Raji (cell line): ENCODE data around the gene NFASC.

ENCODE experiments used
- POLR2A ChIP-seq: IDR thresholded peaks from 2 replicates; pipeline ENCODE4 v1.6.1; 2011; ENCODE audit warnings: low read depth, low read length, control low read depth; ENCODE audit not compliant: insufficient read depth

The NFASC gene

DNA sequence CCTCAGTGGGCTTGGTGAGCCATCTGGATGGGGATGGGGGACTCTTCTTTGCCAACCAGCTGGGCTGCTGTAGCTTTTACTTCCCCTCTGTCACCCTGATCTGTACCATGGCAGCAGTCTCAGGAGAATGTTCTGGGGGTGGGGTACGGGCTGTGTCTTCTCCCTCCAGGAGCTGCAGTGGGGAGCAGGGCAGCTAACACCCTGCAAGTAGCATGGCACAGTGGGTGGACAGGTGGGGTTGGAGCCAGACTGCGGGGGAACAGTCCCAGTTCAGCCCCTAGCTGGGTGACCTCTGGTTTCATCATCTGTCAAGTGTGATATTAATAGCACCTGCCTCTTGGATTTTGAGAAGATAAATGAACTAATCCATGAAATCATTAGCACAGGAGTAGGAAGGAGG is 3.1 kb downstream of the NFASC start:
- no peak for TF ChIP-seq POLR2A

DNA sequence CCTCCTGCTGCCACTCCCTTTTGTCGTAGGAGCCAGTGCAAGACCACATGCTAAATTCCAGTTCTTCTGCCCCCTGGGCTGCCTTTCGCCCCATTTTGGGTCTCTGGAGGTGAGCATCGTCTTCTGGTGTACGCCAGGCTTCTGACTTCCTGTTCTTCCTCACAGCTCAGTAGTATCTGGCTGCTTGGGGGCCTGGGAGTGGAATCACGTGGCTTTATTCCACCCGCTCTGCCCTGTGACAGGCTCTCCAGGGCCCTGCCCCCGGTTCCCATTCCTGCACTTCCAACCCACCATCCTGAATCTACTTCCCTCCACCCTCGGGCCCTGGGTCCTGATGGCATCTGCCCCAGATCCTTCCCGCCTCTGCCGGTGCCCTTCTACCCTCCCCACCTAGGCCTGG is 3.6 kb downstream of the NFASC start:
- TF ChIP-seq POLR2A, result no peak

DNA sequence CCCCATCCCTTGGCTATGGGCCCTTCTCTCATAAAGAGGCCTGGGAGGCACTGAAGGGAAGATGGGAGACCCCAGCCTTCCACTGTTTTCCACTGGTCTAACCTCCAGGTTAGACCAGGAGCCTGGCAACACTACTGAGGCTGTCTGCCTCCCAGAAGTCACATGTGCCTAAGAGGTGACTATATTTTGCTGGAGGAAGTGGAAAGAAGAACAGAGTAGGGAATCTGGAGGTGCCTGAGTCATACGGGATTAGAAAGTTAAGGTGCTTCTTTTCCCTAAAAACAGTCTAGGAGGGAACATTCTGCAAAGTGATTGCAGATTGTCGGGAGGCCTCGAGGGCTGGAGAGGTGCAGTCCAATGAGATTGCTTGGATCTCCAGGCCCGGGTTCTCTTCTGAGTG is 4.6 kb downstream of the NFASC start:
- no peak for TF ChIP-seq POLR2A

DNA sequence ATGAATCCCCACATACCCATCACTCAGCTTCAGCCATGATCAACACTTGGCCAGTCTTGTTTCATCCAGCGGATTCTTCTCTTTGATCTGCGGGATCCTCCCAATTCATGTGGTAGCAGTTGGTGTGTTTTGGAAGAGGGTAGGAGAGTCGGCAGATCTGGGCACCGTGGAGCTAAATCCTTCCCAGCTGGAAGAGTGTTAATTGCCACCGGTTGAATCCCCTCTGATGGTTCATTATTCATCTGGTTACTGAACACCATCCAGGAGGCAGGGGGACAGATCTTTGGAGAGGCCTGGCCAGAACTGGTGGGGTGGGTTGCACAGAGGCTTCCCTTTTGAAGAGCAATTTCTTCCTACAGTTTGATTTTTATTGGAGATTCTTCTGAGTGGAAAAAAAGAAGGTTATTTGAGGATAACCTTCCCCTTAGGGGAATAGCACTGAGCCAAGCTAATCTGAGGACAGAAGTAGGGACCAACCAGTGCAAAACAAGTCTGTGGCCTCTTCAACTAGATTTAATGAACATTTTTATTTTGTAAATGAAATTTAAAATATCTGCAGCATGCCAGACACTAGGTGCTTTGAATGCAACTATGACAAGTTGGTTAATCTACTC is 8.1 kb downstream of the NFASC start:
- no peak for TF ChIP-seq POLR2A

- no peak for TF ChIP-seq POLR2A
These were observed 8.7 kb downstream of the NFASC start for GRCh38 chr1:204879351-204879750.

GRCh38 chr1:204880906-204881305 is 10.2 kb downstream of the NFASC start:
- no peak for TF ChIP-seq POLR2A

DNA sequence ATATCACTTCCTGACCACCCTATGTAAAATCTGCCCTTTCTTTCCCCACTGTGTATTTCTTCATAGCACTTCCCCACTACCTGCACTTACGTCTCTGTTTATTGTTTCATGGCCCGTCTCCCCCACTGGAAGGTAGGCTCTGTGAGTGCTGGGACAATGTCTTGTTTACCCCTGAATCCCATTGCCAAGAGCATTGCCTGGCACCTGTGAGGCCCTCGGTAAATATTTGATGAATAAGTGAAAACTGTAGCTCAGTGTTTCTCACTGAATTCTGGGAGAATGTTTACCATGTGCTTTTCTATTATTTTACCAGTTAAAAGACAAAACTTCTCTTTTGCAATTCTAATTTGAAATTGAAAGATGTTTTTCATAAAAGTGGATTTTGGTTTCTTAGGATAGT is 11.8 kb downstream of the NFASC start:
- TF ChIP-seq POLR2A, result no peak

GRCh38 chr1:204883405-204883804 is 12.7 kb downstream of the NFASC start:
- TF ChIP-seq POLR2A, result no peak

- no peak for TF ChIP-seq POLR2A
These were observed 14.6 kb downstream of the NFASC start for GRCh38 chr1:204885288-204885711.

- TF ChIP-seq POLR2A, result no peak
These were observed 15.1 kb downstream of the NFASC start for GRCh38 chr1:204885790-204886189.

- no peak for TF ChIP-seq POLR2A
These were observed 17.2 kb downstream of the NFASC start for GRCh38 chr1:204887846-204888245.

DNA sequence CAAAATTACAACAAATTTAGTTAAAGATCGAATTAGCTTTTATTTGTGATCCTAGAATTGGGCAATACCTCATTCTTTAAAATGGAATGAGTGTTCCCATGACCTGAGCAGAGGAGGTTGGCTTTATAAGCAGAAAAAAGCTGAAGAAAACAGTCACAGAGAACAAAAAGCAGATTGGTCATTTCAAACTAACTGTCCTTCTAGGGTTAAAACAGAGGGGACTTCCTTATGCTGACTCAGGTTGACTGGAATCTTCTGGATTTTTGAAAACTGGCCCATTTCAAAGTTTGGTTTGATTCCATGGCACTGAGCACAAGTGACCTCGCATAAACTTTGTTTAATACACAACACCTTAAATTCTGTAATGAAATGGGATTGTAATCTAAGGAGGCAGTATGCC is 17.6 kb downstream of the NFASC start:
- no peak for TF ChIP-seq POLR2A

DNA sequence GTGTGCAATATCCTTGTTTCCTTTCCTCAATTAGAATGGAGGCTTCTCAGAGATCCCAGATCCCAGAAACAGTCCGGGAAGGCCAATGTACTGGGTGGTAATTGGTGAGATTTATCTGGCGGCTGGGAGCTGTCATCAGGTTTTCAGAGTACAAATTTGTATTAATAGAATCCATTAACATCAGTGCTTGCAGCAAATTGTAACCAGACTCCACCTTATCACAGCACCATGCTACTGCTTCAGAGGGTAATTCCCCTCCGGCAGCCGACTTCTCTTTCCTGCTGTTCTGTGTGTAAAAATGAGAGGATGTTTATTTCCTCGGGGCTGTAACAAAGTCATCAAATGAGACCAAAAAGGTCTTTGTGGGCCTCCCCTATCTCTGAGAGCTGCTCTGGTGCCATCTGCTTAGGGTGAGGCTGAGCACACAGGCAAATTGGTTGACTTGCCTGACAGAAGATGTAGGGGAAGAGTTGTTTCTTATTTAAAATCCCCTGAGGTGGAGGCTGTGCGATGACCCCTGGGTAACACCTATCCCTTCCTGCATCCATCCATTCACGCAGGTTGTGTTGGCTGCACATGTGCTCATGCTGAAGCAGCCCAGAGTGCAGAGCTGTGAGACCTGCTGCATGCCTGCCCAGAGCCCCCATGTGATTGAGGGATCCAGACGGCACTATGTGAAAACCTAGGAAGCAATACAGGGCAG is 19.2 kb downstream of the NFASC start:
- TF ChIP-seq POLR2A, result no peak

- TF ChIP-seq POLR2A, result no peak
These were observed 21.2 kb downstream of the NFASC start for GRCh38 chr1:204891860-204892259.

GRCh38 chr1:204894031-204894430 is 23.4 kb downstream of the NFASC start:
- TF ChIP-seq POLR2A, result no peak

GRCh38 chr1:204894606-204895005 is 23.9 kb downstream of the NFASC start:
- no peak for TF ChIP-seq POLR2A

GRCh38 chr1:204896023-204896422 is 25.4 kb downstream of the NFASC start:
- no peak for TF ChIP-seq POLR2A
